Non-pigmented ciliary epithelial cell (primary cell): ENCODE measurements around the gene RPS27L.
"Not testable (repeated sequence)": the region's sequence is repeated elsewhere in the genome, so short reads cannot be mapped to it uniquely, and the experiment has no call there.

Experiments used
- DNase-seq: peaks from one replicate; pipeline ENCODE4 v3.0.0-alpha.2; 2010; ENCODE audit warnings: low read depth

Gene RPS27L

DNA sequence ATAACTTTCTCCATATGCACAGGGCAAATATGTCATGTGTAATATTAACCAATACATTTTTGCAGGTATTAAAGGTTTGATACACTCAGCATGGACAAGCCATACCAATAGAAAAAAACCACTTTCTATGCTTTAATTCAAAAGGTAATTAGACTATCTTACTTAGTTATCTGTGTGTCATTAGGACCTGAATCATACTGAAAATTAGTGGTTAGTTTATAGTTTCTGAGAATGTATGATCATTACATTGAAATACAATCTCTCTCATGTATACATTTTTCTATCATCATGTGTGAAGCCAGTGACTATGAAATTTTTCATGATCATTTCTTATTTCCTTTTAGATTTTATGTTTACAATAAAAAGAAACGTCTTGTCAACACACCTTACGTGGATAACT is 16.3 kb downstream of the RPS27L start:
- no peak for DNase-seq

DNA sequence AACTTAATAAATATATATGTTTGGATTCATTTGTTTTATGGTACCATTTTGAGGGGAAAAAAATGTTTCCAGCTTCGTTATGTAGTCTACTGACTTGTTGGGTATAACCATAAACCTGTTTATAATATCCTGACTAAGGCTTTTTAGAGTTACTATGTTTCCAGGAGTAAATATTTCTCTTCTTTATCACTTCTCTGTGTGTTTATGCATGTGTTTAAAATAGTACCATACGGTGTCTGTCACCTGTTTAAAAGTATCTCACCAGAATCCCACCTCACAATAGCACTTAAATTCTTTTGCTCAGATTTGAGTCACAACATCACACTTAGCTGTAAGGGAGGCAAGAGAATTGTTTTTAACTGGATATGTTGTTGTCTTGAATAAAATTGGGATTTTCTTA is 20.5 kb downstream of the RPS27L start:
- DNase-seq, result no peak

- DNase-seq, result peak; percentile 65
Measured at GRCh38 chr15:63135804-63136203, 21.5 kb downstream of the RPS27L start.

DNA sequence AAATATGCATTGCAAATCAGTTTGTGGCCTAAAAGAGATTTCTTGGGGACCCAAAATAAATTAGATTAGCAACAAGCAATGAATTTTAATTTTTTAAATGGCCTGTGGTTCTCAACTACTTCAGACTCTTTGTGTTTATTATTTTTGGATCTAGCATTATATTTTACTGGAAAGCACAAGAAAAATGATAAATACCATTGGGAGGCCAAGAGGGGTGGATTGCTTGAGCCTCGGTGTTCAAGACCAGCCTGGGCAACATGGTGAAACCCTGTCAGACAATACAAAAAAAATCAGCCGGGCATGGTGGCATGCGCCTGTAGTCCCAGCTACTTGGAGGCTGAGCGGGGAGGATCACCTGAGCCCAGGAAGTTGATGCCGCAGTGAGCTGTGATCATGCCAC is 22.0 kb downstream of the RPS27L start:
- DNase-seq, result no peak

GRCh38 chr15:63134245-63134985 is 22.9 kb downstream of the RPS27L start:
- no peak for DNase-seq

DNA sequence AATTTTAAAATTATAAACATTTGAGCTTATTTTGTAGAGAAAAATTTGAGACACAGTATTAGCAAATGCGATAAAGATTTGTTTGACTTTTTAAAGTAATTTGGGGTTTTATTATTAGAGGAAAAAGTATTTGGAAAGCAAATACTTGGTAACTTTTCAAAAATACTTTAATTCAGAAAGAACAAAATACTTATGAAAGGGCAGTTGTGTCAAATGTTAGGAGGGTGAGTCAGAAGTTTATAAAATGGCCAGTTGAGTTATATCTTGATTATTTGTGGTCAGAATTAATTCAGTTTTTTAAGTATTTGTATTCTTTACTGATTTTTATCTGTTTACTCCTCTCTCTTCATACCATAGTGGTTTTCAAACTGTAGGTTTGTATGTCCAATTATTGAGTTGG is 23.5 kb downstream of the RPS27L start:
- DNase-seq, result no peak

DNA sequence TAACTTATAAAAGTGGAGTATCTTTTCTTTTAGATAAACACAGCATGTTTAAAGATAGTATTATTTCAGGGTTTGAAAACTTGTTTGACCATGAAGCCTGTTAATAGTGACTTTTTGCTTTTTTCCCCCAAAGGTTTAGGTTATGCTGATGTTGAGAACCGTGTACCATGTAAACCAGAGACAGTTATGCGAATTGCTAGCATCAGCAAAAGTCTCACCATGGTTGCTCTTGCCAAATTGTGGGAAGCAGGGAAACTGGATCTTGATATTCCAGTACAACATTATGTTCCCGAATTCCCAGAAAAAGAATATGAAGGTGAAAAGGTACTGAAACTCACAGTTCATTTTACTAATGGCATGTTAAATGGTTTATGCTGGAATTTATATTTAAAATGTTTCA is 30.6 kb downstream of the RPS27L start:
- no peak for DNase-seq

- no peak for DNase-seq
Measured at GRCh38 chr15:63124506-63124905, 32.8 kb downstream of the RPS27L start.

DNA sequence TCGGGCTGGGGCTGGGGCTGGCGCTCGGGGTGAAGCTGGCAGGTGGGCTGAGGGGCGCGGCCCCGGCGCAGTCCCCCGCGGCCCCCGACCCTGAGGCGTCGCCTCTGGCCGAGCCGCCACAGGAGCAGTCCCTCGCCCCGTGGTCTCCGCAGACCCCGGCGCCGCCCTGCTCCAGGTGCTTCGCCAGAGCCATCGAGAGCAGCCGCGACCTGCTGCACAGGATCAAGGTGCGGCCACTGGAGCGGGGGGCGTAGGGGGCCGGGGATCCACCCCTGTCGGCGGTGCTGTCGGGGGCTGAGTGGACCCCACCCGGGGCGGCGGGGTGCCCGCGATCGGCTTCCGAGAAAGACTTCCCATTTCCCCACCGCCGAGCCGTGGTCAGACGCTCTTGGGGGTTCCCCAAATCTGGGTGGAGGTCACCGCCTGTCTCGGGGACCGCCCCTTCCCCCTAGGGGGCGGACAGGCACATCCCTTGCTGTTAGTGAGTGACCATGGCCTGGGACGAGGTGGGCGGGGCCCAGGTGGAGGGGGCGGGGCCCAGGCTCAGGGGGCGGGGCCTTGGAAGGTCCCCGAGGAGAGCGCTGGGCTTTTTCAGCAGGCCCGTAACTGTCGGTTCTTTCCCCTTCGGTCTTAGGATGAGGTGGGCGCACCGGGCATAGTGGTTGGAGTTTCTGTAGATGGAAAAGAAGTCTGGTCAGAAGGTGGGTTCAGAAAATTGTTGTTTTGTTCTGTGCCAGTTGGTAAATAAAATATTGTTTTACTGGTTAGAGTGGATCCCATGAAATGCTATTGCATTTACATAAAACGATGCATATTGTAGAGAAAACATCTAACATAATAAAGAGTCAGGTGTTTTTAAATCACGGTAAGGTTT is 35.0 kb downstream of the RPS27L start:
- no peak for DNase-seq

GRCh38 chr15:63121382-63122001 is 35.8 kb downstream of the RPS27L start, which contains the start of gene LACTB:
Gene LACTB (plus strand): TSS chr15:63121861. CDS start chr15:63121872, 11 bp downstream.
- DNase-seq, result no peak

DNA sequence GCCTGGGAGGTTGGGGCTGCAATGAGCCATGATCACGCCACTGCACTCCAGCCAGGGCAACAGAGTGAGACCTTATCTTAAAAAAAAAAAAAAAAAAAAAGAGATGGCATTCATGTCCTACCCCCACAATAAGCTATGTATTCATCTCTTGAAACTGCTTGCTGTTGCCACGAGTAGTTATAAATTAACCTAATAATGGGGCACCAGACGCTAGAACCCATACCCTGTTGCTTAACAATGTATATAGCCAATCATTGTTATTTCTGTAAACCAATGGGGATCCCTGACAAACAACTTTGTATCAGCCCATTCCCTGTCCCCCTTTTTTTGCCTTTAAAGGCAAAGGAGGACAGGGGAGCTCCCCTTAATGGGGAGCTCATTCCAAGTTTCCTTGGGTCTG is 38.4 kb downstream of the RPS27L start:
- no peak for DNase-seq

- no peak for DNase-seq
Measured at GRCh38 chr15:63114465-63114864, 42.8 kb downstream of the RPS27L start.

DNA sequence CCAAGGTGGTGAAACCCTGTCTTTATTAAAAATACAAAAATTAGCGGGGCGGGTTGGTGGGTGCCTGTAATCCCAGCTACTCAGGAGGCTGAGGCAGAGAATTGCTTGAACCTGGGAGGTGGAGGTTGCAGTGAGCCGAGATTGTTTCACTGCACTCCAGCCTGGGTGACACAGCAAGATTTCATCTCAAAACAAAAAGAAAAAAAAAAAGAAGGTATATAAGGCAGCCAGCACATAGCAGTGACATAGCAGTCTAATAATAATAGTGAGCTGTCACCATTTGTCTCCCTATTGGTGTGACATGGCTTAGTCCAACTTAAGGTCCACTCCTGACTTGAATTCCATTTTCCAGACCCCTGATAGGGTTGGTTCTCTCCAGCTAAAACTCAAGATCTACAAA is 44.4 kb downstream of the RPS27L start:
- no peak for DNase-seq

GRCh38 chr15:63111481-63111880 is 45.8 kb downstream of the RPS27L start:
- no peak for DNase-seq

GRCh38 chr15:63110428-63111026 is 46.8 kb downstream of the RPS27L start:
- DNase-seq, result no peak

DNA sequence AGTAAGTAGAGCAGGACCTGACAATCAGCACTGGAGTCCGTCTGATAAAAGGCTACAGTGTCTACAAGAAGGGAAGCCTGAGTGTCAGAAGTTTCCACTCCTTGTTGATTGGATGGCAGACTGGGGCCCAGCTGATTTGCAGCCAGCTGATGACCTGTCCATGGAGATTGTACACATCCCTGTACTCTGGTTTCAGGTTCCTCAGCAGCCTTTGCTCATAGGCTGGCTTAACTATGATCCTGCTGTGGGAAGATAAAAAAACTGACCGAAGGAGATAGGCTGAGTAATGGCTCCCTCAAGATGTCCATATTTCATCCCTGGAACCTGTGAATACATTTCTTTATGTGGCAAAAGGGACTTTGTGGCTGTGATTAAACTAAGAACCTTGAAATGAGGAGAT is 47.4 kb downstream of the RPS27L start:
- DNase-seq, result no peak

DNA sequence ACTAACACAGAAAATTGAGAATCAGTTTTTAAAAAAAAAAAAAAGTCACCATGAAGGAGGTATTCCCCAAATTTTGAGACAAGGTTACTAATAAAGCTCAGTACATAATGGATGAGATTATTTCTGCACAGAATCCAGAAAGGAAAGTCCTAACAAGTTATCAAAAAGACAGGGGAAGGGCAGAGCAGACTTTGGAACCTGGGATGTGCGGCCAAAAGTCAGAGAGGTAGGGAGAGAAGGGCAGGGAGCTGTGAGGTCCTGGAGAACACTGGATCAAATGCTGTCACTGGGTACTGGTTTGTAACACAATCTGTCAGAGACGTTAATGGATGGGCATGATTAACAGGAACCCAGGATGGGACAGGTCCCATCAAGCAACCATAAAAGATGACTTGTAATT is 47.8 kb downstream of the RPS27L start:
- no peak for DNase-seq

DNA sequence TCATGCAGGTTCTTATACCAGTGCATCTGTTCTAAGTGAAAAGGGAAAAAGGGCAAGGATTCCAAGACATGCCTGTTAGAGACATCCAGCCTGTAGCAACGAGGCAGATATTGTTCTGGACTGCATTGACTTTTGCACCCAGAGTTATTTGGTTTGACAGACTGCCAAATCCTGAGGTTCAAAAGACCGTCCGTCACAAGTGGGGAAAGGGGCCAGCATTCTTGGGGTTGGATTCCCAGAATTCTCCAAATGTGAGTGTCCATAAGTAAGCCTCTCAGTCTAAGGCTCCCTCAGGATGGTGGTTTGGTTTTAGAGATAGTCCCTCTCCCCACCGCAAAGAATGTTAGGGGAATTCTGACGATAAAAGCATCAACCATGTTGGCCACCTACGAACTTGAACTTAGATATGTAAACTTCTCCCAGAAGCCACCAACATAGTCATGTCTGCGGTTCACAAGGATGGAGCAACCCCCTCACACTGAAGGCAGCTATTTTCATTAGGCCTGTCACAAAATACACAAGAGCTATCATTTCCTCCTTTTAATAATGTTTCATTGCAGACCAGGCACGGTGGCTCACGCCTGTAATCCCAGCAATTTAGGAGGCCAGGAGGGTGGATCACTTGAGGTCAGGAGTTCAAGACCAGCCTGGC is 49.3 kb downstream of the RPS27L start:
- DNase-seq, result peak; percentile 100

DNA sequence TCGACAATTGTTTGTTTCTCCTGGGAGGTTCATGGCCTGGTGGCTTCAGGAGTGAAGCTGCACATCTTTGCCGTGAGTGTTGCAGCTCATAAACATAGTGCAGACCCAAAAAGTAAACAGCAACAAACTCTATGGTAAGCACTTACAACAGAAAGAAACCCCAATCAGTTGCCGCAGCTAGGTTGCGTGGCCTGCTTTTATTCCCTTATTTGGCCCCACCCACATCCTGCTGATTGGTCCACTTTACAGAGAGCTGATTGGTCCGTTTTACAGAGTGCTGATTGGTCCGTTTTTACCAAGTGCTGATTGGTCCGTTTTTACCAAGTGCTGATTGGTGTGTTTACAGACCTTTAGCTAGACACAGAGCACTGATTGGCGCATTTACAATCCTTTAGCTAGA is 51.9 kb downstream of the RPS27L start:
- not testable (repeated sequence) for DNase-seq

GRCh38 chr15:63104727-63105126 is 52.5 kb downstream of the RPS27L start:
- no peak for DNase-seq

GRCh38 chr15:63103416-63103815 is 53.9 kb downstream of the RPS27L start:
- no peak for DNase-seq

GRCh38 chr15:63099581-63099980 is 57.7 kb downstream of the RPS27L start:
- DNase-seq, result not testable (repeated sequence)
